RPMI7951 (cell line): Measurements from ENCODE around the gene NOS3. TPM values are rescaled to one million over a fixed set of nuclear protein-coding genes. Genes with fewer than 3 reads are reported as not detected.
A peak's percentile ranks its signal among the peaks of the same experiment; 100 is the strongest.

Source experiments
- DNase-seq: peaks from one replicate; pipeline ENCODE4 v3.0.0-alpha.2; 2012; ENCODE audit warnings: low read depth
- total RNA-seq: library from RNA; depleted of rRNA; stranded (reverse); fragments of >200 nt; shearing (Covaris generic); gene quantifications from 2 replicates; pipeline ENCODE4 v1.2.3, GENCODE V29; 2014

Gene NOS3
- total RNA-seq, 1 experiment from 2014 or later: 0.12 TPM

GRCh38 chr7:150979713-150980390, 11.0 kb upstream of the NOS3 start:
- no peak for DNase-seq

DNA sequence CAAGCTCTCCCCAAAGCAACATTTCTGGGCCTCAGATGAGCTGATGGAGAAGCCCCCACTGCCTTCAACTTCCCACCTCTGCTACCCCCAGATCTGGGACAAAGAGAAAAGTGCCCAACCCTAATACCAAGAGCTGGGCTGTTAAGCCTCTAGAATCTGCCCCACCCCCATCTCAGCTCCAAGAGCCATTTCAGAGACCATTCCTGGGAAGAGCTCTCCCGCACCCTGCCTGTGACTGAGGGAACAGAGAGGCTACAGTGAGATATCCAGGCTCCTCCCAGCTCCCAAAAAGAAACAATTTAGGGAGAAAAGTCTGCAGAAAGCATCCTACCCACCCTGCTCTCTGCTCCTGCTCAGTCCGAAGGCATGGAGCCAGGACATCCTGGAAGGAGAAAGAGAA, 10.2 kb upstream of the NOS3 start:
- DNase-seq: no peak

- no peak for DNase-seq
Measured at GRCh38 chr7:150981644-150982043, 9.2 kb upstream of the NOS3 start.

GRCh38 chr7:150982351-150982750, 8.5 kb upstream of the NOS3 start:
- no peak for DNase-seq

DNA sequence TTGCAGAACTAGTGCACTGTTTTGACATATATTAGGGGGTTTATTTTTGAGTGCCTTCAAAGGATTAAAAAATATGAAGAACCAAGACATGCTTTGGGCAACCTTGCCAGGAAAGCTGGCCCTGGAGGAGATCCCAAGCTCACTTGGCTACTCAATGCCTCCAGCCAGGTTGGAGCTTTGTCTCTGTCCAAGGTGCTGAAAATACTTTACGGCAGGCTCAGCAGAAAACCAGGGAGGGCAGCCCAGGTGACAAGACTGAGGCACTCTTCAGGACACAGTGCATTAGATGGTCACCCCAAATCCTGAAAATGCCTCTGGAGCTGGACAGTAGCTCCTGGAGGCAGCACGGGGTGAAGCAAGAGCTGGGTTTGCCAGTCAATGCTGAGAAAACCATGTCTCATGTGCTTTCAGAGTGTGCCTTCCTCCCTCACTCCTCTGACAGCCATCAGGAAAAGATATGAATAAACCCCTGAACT, 6.9 kb upstream of the NOS3 start:
- DNase-seq: peak; percentile 22

- DNase-seq: peak; percentile 44
Measured at GRCh38 chr7:150986099-150986512, 4.7 kb upstream of the NOS3 start.

- no peak for DNase-seq
Measured at GRCh38 chr7:150986556-150986955, 4.3 kb upstream of the NOS3 start.

DNA sequence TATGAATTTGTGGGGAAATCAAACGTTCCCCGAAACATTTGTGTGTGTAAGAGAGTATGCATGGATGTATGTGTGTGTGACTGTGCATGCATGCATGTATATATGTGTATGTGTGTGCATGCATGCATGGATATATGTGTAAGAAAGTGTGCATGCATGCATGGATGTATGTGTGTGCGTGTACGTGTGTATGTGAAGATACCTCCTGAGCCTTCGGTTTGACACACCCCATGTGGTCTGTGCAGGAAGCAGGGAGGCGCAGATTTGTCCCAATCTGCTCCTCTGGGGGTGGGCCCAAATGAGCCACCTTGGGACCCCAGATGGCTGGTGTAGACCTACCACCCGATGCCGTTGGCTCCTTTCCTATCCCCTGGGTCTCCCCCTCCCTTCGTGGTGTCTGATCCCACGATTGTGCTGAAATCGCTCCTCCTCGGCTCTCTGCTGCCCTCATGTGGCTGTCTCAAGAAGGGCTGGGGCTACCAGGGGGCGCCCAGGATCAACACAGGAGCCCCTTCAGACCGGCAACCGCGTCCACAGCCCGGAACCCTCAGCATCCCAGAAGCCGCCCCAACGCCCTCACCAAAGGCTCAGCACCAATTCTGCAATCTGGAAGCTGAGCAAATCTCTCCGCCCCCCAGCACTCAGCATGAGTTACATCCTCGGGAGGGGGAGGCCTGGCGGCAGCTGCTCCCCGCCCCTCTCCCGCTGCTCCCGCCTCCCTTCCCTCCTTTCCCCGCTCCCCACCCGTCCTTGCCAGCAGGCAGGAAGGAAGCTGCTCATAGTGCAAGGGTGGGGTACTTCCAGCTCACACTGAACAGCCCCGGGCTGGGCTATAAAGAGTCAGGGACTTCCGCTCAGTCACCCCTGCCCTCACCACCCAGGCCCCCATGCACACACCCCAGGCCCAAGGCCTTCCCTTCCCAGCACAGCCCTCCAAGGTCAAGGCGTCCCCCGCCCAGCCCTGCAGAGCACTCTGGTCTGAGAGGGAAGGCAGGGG, 2.3 kb upstream of the NOS3 start:
- DNase-seq: peak; percentile 31

- no peak for DNase-seq
Measured at GRCh38 chr7:150989456-150989855, 1.4 kb upstream of the NOS3 start.

- peak; percentile 16 for DNase-seq
Measured at GRCh38 chr7:150992051-150992640, 1.3 kb downstream of the NOS3 start.

DNA sequence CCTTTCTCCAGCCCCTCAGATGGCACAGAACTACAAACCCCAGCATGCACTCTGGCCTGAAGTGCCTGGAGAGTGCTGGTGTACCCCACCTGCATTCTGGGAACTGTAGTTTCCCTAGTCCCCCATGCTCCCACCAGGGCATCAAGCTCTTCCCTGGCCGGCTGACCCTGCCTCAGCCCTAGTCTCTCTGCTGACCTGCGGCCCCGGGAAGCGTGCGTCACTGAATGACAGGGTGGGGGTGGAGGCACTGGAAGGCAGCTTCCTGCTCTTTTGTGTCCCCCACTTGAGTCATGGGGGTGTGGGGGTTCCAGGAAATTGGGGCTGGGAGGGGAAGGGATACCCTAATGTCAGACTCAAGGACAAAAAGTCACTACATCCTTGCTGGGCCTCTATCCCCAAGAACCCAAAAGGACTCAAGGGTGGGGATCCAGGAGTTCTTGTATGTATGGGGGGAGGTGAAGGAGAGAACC, 2.1 kb downstream of the NOS3 start:
- DNase-seq: peak; percentile 25

DNA sequence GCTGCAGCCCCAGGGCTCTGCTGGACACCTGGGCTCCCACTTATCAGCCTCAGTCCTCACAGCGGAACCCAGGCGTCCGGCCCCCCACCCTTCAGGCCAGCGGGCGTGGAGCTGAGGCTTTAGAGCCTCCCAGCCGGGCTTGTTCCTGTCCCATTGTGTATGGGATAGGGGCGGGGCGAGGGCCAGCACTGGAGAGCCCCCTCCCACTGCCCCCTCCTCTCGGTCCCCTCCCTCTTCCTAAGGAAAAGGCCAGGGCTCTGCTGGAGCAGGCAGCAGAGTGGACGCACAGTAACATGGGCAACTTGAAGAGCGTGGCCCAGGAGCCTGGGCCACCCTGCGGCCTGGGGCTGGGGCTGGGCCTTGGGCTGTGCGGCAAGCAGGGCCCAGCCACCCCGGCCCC, 2.7 kb downstream of the NOS3 start:
- DNase-seq: no peak

DNA sequence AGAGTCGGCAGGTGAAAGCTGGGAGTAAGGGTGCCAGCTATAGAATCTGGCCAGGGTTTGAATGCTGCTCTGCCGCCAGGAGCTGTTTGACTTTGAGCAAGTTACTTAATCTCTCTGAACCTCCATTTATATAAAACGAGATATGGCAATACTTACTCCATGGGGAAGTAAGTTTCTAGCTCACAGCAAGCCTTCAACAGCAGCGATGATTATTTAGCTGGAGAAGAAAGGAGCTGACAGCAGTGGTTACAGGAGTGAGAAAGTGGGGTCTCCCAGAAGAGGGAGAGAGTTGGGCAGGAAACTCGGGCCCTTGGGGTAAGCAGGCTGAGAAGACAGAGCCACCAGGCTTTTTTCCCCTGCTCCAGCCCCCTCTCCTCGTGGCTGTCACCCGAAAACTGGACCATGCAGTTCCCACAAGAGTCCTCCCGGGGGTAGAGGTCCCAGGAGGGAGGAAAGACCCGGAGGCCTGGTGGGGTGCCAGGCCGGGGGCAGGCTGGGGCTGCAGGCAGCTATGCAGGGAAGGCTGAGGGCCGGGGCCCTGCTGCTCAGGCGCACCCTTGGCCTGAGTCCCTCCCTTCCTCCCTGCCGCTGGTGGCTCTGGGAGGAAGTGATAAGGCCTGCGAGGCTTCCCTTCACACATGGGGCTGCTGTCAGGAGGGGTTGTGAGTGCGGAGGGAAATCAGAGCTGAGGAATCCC, 3.5 kb downstream of the NOS3 start:
- DNase-seq: no peak

GRCh38 chr7:150994838-150995510, 4.2 kb downstream of the NOS3 start:
- no peak for DNase-seq

DNA sequence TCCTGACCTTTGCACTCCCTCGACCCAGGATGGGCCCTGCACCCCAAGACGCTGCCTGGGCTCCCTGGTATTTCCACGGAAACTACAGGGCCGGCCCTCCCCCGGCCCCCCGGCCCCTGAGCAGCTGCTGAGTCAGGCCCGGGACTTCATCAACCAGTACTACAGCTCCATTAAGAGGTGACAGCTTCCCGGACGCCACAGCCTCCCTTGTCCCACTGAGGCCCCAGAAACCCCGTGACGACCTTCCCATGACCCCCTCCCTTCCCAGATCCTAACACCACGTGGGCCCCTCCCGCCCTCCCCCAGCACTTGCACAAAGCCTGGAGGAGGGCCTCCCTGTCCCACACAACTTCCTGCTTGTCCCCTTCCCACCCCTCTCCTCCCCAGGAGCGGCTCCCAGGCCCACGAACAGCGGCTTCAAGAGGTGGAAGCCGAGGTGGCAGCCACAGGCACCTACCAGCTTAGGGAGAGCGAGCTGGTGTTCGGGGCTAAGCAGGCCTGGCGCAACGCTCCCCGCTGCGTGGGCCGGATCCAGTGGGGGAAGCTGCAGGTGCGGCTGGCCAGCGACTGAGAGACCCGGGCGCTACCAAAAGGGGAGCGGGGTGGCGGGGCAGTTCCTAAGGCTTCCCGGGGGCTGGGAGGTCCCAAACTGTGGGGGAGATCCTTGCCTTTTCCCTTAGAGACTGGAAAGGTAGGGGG, 5.7 kb downstream of the NOS3 start:
- no peak for DNase-seq

GRCh38 chr7:150997075-150997511, 6.3 kb downstream of the NOS3 start:
- DNase-seq: no peak

DNA sequence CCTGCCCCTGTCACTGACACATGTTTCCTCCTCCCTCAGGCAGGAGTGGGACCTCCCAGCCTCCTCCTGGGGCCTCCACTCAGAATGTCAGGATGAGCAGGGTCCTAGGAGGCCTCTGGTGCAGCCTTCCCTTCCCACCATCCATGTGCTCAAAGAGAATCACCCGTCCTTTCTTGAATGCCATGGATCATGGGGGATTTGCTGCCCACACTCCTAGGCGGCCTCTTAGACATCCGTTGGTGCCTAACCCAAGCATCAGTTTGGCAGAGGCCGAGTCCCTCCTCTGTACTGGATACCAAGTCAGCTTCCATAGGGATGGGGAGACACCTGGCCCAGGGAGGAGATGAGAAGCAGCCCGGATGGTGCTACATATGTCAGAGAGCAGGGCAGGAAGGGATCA, 7.0 kb downstream of the NOS3 start:
- DNase-seq: no peak

DNA sequence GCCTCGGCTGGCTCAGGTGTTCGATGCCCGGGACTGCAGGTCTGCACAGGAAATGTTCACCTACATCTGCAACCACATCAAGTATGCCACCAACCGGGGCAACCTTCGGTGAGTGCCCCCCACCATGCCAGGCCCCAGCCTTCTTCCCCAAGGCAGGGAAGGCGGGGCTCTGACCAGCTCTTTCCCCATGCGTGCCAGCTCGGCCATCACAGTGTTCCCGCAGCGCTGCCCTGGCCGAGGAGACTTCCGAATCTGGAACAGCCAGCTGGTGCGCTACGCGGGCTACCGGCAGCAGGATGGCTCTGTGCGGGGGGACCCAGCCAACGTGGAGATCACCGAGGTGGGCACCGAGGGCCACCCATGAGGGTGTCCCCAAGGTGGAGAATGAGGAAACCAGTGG, 7.5 kb downstream of the NOS3 start:
- no peak for DNase-seq

DNA sequence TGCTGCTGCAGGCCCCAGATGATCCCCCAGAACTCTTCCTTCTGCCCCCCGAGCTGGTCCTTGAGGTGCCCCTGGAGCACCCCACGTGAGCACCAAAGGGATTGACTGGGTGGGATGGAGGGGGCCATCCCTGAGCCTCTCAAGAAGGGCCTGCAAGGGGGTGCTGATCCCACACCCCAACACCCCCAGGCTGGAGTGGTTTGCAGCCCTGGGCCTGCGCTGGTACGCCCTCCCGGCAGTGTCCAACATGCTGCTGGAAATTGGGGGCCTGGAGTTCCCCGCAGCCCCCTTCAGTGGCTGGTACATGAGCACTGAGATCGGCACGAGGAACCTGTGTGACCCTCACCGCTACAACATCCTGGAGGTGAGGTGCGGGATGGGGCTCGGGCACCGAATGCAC, 8.2 kb downstream of the NOS3 start:
- no peak for DNase-seq

GRCh38 chr7:150999497-151000230, 8.8 kb downstream of the NOS3 start:
- DNase-seq: no peak
